GM19035 (cell line): ENCODE measurements around the gene MAG.
"Not testable (repeated sequence)": the region's sequence is repeated elsewhere in the genome, so short reads cannot be mapped to it uniquely, and the experiment has no call there.

Experiments used
- ATAC-seq: cut with Tn5 transposase; IDR thresholded peaks from one replicate; pipeline ENCODE4 v1.9.1; 2021; ENCODE audit not compliant: unreplicated experiment

The MAG gene

DNA sequence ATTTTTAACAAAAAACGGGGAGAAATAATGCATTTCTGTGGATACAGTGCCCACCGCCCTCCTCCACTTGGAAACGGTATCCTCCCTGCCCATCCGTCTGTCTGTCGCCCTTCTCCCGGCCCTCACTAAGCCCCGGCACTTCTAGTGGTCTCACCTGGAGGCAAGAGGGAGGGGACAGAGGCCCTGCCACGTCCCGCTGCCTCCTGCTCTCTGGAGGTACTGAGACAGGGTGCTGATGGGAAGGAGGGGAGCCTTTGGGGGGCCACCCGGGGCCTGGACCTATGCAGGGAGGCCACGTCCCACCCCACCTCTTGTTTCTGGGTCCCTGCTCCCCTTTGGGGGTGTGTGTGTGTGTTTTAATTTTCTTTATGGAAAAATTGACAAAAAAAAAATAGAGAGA is 12.6 kb upstream of the MAG start:
- no peak for ATAC-seq

DNA sequence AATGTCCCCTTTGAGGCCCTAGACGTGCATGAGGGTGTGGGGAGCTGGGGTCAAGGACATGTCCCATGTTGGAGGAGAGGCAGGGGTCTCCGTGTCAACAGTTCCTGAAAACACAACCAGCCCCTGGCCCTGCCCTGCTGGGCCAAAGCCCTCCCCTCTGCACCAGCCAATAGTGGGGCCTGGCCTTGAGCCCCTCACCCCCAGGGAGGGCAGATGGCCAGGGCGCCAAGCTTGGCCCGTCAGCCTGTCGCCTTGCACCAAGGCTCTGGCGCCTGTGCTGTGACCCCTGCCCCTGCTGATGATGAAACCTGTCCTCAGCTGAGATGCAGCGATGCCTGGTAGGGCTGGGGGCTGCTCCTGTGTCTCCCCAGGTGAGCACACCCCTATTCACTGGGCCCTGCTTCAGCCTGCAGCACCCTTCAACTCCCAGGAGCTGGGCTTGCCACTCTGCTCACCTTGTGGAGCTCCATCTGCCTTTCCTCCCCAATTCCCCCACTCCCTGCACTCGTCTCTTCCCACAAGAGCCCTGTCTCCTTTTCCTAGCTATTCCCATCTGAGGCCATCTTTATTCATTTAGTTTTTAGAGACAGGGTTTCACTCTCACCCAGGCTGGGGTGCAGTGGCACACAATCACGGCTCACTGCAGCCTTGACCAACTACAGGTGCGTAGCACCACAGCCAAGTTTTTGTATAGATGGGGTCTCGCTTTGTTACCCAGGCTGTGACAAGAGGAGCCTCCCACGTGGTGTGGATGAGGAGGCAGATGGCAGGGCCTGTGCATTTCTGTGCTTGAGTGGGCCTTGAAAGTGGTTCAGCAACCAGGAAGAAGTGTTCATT is 11.8 kb upstream of the MAG start:
- ATAC-seq, result no peak

- no peak for ATAC-seq
Measured at GRCh38 chr19:35281303-35281702, 10.7 kb upstream of the MAG start.

GRCh38 chr19:35284153-35285094 is 7.5 kb upstream of the MAG start:
- no peak for ATAC-seq

DNA sequence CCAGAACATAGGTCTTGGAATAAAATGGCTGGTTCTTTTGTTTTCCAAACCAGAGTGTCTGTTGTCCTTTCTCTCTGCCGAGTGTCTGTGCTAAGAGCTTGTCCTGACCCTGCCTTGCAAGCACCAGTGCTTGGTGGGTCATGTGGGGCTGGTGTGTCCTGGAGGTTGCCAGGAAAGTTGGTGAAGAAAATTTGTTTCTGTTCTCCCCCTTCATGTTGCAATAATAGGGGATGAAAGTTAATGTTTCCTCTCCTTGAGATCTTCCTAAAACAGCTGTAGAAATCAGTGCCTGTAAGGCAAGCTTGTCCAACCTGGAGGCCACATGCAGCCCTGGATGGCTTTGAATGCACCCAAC is 6.9 kb upstream of the MAG start:
- ATAC-seq, result no peak

DNA sequence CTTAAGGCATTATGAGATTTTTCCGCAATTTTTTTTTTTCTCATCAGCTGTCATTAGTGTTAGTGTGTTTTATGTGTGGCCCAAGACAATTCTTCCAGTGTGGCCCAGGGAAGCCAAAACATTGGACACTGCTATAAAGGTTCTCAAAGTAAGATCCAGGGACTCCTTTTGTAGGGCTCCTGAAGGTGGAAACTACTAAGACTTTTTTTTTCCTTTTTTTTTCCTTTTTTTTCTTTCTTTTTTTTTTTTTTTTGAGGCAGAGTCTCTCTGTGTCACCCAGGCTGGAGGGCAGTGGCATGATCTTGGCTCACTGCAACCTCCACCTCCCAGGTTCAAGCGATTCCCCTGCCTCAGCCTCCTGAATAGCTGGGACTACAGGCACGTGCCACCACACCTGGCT is 6.5 kb upstream of the MAG start:
- ATAC-seq, result not testable (repeated sequence)

DNA sequence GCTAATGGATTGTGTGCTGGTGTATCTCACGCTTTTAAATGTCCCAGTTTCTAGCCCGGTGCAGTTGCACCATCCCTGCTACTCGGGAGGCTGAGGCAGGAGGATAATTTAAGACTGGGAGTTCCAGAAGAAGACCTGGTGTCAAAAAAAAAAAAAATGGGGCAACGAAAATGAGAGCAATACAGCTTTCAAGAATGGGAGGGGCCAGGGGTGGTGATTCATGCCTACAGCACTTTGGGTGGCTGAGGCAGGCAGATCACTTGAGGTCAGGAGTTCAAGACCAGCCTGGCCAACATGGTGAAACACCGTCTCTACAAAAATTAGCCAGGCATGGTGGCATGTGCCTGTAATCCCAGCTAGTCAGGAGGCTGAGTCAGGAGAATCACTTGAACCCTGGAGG is 5.9 kb upstream of the MAG start:
- not testable (repeated sequence) for ATAC-seq

DNA sequence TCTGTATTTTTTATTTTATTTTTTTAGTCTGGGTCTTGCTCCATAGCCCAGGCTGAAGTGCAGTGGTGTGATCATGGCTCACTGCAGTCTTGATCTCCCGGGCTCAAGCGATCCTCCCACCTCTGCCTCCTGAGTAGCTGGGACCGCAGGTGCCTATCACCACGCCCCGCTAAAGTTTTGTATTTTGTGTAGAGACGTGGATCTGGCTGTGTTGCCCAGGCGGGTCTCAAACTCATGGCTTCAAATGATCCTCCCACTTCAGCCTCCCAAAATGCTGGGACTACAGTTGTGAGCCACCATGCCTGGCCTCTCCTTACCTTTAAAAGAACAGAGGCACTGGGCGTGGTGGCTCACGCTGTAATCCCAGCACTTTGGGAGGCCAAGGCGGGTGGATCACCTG is 4.2 kb upstream of the MAG start:
- no peak for ATAC-seq

GRCh38 chr19:35288331-35288730 is 3.6 kb upstream of the MAG start:
- no peak for ATAC-seq

- no peak for ATAC-seq
Measured at GRCh38 chr19:35288906-35289305, 3.1 kb upstream of the MAG start.

DNA sequence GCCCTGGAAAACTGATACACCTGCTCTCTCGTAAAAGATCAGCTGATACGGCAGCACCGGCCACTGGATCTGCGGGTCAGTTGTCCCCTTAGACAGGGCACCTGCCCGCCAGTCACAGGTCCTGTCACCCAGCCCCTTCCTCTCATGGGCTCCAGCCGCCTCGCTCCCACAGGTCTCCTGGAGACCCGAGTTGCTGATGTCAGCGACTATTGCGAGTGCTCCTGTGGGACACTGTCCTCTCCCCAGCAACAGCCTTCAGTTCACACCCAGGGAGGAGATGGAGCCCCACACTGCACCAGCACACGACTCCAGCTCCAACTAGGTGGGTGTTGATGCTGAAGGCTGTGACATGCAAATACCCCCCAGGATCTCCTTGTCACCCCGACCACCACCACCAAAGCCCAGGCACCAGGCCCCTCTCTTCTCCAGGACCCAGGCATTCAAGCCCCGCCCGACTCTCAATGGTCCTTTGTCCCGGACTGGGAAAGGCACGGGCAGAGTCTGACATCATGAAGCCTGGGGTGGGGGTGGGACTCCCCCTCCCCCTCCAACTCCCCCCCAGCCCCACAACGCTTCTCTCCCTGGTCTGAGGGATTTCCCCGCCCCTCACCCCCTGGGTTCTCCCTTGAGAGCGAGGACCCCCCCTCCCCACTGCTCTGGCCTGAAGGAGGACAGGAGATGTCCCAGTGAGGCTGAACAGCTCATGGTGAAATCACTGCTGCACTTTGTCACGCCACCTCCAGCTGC is 1.4 kb upstream of the MAG start:
- ATAC-seq, result no peak

DNA sequence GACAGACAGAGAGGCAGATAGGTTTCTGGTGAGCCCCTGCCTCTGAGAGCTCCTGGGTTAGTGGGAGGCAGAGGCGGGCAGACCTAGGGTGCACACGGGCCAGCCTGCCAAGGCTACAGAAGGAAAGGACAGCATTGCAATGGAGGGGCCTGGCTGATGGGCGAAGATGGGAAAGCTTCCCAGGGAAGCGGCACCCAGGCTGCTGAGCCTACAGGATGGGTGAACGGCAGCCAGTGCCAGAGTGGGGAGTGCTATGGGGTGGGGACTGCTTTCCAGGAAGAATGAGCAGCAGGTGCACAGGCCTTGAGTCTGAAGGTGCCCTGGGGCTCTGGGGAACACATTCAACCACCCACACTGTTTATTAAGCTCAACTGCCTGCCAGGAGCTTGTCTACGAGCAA is 702 bp upstream of the MAG start:
- no peak for ATAC-seq

DNA sequence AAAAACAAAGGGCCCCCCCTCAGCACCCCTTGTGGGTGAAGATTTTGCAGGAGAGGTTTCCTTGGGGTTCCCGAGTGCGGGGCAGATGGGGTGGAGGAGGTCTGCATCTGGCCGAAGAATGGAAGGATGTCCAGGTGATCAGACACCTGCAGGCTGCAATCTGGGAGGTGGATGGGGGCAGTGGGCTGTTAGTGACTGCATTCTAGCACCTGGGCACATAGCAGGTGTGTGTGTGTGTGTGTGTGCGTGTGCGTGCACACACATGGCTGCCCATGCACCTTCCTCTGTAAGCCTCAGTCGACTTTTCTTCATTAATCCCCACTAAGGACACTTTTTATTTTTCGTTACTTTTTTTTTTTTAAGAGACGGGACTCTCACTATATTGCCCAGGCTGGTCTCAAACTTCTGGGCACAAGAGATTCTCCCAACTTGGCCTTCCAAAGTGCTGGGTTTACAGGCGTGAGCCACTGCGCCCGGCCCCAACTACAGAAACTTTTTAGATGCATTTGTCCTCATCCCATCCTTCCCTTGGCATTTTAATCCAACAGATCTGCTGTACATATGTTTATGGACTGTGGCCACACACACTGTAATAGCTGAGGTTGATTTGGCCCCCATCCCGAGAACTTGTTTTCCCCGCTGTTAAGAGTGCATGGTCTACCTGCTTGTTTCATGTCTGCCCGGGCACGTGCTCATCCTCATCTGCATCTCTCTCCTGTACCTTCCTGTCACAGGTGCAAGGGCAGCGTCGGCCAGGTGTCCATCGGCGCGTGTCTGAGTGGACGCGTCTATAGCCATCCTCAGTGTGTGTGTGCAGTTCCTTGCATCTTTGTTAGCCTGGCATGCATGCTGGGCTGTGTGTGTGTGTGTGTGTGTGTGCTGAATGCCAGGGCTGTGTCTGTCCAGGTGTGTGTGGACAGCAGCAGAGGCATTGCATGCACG is 731 bp downstream of the MAG start:
- no peak for ATAC-seq

GRCh38 chr19:35293363-35293739 is 1.4 kb downstream of the MAG start:
- ATAC-seq, result no peak

- no peak for ATAC-seq
Measured at GRCh38 chr19:35293808-35294207, 1.8 kb downstream of the MAG start.

DNA sequence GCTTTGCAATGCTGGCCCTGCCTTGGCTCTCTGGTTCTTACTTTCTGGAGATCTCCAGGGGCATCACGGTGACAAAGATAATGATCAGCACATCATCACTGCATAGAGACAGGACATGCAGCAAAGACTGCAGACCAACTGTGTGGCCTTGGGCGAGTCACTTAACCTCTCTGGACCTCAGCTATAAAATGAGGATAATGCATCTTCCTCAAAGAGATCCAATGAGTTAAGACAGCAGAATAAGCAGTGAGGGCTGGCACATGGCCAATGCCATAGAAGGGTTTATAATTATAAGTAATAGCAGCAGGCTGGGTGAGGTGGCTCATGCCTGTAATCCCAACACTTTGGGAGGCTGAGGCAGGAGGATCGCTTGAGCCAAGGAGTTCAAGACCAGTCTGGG is 2.4 kb downstream of the MAG start:
- ATAC-seq, result no peak

- ATAC-seq, result no peak
Measured at GRCh38 chr19:35294859-35295791, 3.2 kb downstream of the MAG start.

DNA sequence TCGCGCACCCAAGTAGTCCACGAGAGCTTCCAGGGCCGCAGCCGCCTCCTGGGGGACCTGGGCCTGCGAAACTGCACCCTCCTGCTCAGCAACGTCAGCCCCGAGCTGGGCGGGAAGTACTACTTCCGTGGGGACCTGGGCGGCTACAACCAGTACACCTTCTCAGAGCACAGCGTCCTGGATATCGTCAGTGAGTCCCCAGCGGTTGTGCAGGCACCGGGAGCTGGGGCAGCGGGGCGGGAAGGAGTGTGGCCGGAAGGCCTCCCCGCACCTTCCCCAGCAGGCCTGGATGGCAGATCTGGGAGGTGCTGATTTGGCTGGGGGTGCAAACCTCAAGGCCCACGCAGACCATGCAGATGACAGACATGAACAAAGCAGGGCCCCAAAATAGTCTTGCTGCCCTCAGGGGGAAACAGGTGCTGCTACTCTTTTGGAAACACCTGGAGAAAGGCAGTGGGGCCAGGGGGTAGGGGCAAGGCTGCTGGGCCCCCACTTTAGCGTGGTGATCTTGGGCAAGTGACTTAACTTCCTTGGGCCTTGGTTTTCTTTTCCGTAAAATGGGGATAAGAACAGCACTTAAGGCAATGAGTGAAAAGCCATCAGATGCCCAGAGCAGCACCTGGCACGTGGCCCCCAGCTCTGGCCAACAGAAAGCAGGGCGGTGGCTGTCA is 4.0 kb downstream of the MAG start:
- ATAC-seq, result no peak
